Kidney glomerular epithelial cell (primary cell): ENCODE data around the gene PPFIBP1.
"Not testable (repeated sequence)": the region's sequence is repeated elsewhere in the genome, so short reads cannot be mapped to it uniquely, and the experiment has no call there.

Experiments
- DNase-seq: peaks from one replicate; lab custom pipeline; 2025; lab: John Stamatoyannopoulos, UW

Gene PPFIBP1

DNA sequence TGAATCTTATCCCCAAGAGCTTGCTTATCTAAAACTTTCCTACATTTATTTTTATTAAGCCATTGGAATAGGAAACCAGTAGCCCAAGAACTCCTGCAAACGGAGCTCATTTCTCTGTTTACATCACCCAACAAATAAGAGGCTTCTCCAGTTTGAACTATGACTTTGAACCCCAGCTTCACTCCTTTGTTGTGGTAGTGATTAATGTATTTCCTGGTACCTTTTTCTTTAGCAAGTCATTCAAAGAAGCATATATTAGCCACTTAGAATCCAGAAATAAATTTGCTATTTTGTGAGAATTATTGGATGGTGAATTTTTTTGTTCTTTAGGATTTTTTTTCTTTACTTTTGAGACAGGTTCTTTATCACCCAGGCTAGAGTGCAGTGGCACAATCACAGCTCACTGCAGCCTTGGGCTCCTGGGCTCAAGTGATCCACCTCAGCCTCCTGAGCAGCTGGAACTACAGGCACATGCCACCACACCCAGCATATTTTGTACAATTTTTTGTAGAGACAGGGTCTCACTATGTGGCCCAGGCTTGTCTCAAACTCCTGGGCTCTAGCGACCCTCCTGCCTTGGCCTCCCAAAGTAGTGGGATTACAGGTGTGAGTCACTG lies 104.0 kb downstream of the PPFIBP1 start:
- DNase-seq: not testable (repeated sequence)

DNA sequence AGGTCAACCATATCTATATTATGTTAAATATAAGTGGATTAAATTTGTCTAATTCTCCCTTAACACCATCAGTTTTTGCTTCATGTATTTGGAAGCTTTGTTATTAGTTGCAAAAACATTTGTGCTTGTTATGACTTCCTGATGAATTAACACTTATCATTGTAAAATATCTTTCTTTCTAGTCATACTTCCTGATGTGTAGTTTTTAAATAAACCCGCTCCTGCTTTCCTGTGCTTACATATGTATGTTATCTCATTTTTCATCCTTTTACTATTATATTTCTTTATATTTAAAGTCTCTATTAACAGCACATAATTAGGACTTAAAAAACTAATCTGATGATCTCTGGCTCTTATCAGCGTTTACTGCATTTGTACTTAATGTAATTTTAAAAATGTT lies 106.2 kb downstream of the PPFIBP1 start:
- not testable (repeated sequence) for DNase-seq

GRCh38 chr12:27631365-27631764 lies 107.4 kb downstream of the PPFIBP1 start:
- no peak for DNase-seq

- DNase-seq: no peak
Observed at GRCh38 chr12:27631813-27632491, 107.9 kb downstream of the PPFIBP1 start.

DNA sequence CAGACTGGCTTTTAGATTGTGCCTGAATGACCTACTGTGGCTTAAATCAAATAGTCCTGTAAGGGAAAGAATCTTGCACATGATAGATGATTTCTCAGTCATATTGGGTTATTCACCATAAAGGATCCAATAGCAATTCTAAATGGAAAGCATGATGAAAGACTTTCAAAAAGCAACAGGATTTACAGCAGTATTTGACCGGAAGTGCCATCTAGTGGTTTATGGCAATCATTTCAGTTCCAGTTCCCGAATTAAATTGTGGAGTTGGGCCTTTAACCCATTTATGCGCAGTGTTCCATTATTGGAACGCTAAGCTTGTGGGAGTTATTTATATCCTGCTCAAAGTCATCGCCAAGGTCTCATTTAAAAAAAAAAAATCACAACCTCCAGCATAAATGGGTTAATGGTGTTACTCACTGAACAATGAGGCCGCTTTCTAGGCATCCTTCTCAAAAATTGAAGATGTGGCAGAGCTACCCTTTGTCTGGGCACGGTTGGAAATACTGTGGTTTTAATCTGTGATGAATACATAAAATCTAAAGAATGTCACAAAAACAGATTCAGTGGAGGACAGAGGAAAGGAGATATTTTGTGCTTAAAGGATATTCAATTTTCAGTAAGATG lies 111.5 kb downstream of the PPFIBP1 start:
- DNase-seq: peak; percentile 27

DNA sequence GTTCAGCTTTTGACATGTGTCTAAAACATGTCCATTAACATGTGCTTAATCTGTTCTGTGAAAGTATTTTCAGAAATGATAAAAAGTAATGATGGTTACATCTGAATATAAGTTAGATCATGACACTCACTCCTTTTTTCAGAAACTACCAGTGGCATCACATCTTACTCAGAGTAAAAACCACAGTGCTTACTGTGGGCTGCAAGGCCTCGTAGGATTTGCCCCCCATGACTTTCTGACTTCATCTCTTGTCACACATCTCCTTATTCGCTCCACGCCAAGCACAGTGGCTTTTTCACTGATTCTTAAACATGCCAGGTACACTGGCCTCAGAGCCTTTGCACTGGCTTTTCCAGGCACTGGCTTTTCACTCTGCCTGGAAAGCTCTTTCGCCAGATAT lies 112.6 kb downstream of the PPFIBP1 start:
- not testable (repeated sequence) for DNase-seq

GRCh38 chr12:27637524-27637923 lies 113.5 kb downstream of the PPFIBP1 start:
- no peak for DNase-seq

DNA sequence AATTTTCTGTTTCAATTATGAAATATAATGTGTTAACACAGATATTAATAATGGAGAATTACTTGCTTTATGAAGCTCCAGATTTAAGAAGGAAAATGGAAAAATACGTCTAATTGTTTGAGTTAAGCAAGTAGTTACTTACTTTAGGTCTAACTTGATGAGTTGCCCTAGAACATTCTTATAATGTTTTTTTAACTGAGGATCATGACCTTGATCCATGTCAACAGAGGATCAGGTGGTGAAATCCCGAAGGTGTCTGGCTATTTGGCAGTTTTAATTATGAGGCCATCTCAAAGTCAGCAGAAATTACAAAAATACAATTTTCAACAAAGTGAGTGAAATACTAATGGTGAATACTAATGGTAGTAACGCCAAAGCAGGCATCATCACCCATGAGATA lies 115.3 kb downstream of the PPFIBP1 start:
- no peak for DNase-seq

DNA sequence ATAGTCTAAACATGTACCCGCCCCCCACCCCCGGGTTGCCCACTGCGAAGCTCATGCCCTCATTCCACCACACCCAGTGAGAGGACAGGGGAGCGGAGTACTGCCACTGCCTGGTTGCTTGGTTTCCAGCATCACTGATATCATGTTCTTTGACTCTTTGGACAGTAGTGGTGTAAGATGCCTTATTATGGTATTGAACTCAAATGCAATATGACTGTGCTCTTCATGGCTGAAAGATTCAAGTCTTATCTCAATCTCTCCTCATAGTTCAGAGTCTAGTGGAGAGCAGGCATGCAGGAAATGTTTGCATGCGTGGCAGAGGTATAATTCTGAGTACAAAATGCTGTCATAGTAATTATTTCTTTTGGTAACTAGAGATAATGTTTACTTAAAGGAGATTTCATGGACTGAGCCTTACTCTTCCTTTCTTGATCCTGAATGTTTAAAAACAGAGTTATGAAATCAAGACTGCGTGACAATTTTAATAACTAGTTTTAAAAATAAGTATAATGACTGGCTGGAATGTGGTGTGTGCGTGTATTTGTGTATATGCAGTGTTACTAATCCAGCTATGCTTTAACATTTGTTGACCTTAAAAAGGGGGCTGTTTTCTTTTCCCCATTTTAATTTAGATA lies 116.7 kb downstream of the PPFIBP1 start:
- DNase-seq: peak; percentile 91

GRCh38 chr12:27642361-27642760 lies 118.4 kb downstream of the PPFIBP1 start:
- DNase-seq: not testable (repeated sequence)

DNA sequence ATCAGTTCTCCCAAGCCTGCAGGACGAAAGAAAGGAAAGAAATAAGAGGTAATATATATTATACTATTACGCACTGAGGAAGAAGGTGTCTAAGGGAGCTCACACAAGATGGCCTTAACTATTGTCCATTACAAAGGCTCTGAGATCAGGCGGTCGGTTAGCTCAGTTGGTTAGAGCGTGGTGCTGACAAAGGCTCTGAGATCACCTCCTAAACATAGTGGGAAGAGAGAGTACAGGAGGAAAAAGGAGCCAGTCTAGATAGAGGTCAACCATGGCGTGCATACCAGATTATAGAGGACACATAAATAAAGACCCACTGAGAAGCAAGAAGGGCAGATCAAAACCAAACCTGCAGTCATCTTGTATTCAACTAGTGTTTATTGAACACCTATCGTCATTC lies 118.9 kb downstream of the PPFIBP1 start:
- DNase-seq: not testable (repeated sequence)

- no peak for DNase-seq
Observed at GRCh38 chr12:27644158-27644845, 120.3 kb downstream of the PPFIBP1 start.

DNA sequence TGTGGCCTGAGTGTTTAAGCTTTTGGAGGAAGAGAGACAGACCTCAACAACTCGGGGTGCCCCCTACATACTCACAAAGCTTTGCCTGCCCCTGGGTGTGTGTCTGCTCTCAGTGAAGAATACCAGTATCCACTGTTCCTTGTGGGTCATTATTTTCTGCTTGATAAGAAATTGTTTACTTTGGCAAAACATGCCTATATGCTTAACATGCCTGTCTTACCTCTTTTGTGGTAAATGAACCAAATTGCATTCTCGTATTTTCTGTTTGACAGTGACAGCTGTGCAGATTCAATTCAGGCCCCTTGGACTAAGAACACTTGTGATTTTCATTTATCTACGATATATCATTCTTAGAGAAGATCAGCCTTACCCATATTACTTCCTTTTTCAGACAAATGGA lies 121.7 kb downstream of the PPFIBP1 start:
- no peak for DNase-seq

GRCh38 chr12:27646149-27646548 lies 122.1 kb downstream of the PPFIBP1 start:
- no peak for DNase-seq

GRCh38 chr12:27650011-27650410 lies 126.0 kb downstream of the PPFIBP1 start:
- no peak for DNase-seq

DNA sequence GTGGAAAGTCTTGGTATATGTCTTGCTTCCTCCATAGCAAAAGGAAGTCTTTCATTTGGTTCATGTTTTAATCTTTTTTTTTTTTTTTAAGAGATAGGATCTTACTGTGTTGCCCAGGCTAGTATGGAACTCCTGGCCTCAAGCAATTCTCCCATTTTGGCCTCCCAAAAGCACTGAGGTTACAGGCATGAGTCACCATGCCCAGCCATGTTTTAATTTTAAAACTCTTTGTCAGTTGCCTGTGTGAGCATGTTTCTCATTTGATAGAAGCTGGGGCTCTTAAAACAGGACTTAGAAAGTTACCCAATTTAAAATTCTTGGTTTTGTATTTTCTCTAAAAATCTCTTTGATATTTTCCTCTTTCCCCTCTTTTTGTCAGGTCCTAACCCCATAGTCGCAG lies 127.2 kb downstream of the PPFIBP1 start:
- DNase-seq: no peak

DNA sequence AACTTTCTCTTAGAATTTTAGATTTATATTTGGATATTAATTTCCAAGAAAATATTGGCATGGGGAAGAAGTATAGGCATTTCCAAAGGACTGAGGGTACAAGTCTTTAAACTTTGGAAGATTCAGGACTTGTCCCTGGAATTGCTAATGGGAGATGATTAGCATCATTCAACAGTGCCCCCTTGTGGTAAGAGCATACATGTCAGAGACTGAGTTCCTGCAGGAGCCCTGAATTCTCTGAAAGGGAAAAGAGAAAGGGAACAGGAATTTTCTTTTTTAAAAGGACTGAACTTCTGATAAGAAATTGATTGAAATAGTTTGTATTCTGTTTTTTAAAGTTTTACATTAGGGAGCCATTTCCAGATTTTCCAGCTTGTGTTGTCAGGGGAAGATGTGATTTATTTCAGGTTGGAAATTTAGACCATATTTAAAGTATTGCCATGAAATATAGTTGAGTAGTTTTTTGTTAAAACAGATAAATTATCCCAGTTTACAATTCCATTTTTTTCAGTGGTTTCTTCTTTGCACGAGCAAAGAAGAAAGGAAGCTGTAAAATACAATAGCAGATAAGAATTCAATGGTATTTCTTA lies 128.3 kb downstream of the PPFIBP1 start:
- DNase-seq: peak; percentile 59

DNA sequence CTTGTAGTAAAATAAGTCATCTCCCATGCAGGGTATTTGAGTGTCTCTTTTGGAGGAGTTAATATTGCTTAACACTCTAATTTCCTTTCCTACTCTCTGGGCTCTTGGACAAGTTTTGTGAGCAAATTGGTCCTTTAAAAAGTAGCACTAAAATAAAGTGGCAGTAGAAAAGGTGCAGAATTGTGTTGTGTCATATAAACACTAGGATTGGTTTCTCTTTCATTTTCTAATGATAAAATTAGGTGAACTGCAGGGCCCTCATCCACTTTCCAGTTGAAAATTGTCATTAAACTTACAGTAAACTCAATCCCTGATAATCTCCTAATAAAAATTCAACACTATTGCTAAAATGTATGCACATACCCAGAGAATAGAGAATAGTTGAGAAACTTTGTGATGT lies 129.7 kb downstream of the PPFIBP1 start:
- no peak for DNase-seq

DNA sequence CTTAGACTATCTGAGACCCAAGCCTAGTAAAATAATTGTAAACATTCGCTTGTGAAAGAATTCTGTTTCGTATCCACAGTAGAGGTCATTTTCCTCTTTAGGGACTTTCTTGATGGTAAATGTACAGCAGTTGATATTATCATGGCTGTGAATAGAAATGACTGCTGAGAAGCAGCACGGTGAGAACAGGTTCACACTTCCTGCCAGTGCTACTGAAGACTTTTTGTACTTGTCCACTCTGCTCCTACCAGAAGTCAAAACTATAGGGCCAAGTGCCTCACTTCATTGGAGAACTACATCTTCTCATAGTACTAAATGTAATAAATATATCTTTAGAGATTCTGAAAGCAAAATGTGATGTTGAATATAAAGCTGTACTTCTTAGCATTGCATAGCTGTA lies 131.5 kb downstream of the PPFIBP1 start:
- not testable (repeated sequence) for DNase-seq

- DNase-seq: no peak
Observed at GRCh38 chr12:27657296-27657695, 133.3 kb downstream of the PPFIBP1 start.

GRCh38 chr12:27665704-27666103 lies 141.7 kb downstream of the PPFIBP1 start:
- no peak for DNase-seq

DNA sequence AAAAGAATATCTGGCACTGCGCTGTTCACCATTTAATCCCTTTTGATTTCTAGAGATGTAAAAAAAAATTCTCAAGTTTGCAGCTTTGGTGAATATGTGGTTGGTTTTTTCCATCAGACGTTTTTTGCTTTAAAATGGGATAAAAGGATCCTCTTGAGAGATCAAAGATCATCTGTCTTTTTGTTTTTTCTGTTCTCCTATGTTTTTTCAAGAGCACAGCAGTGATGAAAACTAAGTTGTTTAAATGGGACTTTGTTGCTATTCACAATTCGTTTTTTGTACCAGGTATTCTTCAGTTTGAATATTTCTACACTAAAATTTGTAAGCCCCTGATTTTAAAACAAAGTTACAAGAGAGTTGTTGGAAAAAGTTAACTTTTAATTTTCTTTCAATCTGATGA lies 142.5 kb downstream of the PPFIBP1 start:
- no peak for DNase-seq
